ENCODE measurements around the gene TMEM59. TPM values are rescaled to one million over a fixed set of nuclear protein-coding genes. Genes with fewer than 3 reads are reported as not detected.

The TMEM59 gene
- total RNA-seq, 4 donors from 2014 or later, result 156 to 248 (median 224) TPM

DNA sequence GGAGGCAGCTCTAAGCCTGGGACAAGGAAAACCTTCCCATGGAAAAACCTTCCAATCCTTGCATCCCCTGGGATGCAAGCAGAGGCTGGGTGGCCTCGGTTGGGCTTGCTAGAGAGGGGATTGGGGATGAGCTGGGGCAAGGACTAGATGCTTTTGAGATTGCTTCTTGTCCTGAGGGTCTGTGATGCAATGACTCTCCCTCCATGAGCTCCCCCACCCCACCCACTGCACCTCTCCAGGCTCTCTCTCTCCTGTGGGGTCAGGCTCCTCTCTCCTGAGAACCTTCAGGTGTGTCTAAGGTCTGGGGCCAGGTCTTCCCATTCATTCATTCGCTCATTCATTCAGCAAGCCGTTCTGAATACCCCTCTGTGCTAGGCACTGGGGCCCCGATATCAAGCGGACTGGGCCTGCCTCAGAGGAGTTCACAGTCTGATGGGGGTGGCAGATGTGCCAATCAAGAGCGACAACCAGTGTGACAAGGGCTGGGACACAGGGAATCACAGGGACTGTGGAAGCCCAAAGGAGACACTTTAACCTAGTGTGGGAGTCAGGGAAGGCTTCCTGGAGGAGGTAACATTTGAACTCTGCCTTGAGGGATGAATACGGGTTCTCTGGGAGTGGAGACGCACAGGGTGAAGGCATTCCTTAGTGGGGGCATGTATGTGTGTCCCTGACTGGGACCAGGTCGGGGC, 41.5 kb downstream of the TMEM59 start:
- in situ Hi-C loops (cut with MboI; ENCODE audit: low sequenced_read_pairs in 4 of 4), result no loop called here

DNA sequence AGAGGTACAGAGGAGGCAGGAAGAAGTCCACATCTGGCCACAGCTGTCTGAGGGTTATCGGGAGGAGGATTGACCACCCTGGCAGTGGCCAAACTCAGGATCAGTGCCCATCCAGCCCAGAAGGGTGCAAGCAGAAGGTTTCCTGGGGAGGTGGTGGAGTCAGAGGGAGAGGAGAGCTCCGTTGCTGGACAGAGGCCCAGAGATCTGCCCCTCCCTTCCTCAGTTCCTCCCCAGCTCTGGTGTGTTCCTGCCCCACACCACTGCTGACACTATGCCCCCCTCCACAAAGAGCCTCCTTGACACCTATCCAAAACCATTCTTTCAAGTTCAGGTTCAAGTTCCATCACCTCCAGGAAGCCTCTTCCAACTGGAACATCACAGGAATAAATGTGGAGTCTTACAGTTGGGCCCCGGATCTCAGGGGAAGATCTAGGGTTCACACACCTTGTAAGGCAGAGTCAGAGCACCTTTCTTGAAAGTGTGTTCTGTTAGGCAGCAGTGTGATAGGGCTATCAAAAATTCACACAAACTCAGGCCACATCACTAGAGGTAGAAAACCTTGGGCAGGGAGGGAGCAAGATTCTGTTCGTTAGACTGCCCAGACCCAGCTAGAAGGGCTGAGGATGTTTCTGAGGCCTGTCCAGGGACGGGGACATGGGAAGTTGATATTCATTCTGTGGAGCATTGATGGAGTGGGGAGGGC, 42.4 kb downstream of the TMEM59 start:
- H3K4me1 ChIP-seq, result no peaks in the 10 kb centered on the region
- no peaks in the 10 kb centered on the region for H3K36me3 ChIP-seq
- no peak for ATAC-seq
- in situ Hi-C loops (cut with MboI; ENCODE audit: low sequenced_read_pairs in 4 of 4) (no loop called here), intact Hi-C loops (cut with DNase I; ENCODE audit: low total_unique reads) (no loop called here)
- no peak for DNase-seq
- TF ChIP-seq POLR2A (IDR thresholded peaks at IDR 0.05), result no peak
- TF ChIP-seq, protein P1, sequence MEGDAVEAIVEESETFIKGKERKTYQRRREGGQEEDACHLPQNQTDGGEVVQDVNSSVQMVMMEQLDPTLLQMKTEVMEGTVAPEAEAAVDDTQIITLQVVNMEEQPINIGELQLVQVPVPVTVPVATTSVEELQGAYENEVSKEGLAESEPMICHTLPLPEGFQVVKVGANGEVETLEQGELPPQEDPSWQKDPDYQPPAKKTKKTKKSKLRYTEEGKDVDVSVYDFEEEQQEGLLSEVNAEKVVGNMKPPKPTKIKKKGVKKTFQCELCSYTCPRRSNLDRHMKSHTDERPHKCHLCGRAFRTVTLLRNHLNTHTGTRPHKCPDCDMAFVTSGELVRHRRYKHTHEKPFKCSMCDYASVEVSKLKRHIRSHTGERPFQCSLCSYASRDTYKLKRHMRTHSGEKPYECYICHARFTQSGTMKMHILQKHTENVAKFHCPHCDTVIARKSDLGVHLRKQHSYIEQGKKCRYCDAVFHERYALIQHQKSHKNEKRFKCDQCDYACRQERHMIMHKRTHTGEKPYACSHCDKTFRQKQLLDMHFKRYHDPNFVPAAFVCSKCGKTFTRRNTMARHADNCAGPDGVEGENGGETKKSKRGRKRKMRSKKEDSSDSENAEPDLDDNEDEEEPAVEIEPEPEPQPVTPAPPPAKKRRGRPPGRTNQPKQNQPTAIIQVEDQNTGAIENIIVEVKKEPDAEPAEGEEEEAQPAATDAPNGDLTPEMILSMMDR (IDR thresholded peaks at IDR 0.05 in 4 of 5, conservative IDR thresholded peaks at IDR 0.05 in 1 of 5), result no peak
- H3K4me3 ChIP-seq, result no peak overlapping the region
- H3K9me3 ChIP-seq, result no peaks in the 10 kb centered on the region
- H3K27me3 ChIP-seq, result peaks cover 0 to 3% (median 0%) of the 10 kb centered on the region in 3 donors
- H3K27ac ChIP-seq, result no peak overlapping the region

More for the DNA sequence above, 41.5 kb downstream of the TMEM59 start:
- DNase-seq (no peak), ATAC-seq (no peak)
- TF ChIP-seq, protein P1 (IDR thresholded peaks at IDR 0.05 in 4 of 5, conservative IDR thresholded peaks at IDR 0.05 in 1 of 5), result no peak
- no peak for TF ChIP-seq POLR2A (IDR thresholded peaks at IDR 0.05)
- Histone ChIP-seq H3K36me3 (no peaks in the 10 kb centered on the region), H3K4me1 (no peaks in the 10 kb centered on the region), H3K27me3 (peaks cover 0 to 3% (median 0%) of the 10 kb centered on the region in 3 donors), H3K27ac (no peak overlapping the region), H3K4me3 (no peak overlapping the region), H3K9me3 (no peaks in the 10 kb centered on the region)
- intact Hi-C loops (cut with DNase I; ENCODE audit: low total_unique reads), result no loop called here

DNA sequence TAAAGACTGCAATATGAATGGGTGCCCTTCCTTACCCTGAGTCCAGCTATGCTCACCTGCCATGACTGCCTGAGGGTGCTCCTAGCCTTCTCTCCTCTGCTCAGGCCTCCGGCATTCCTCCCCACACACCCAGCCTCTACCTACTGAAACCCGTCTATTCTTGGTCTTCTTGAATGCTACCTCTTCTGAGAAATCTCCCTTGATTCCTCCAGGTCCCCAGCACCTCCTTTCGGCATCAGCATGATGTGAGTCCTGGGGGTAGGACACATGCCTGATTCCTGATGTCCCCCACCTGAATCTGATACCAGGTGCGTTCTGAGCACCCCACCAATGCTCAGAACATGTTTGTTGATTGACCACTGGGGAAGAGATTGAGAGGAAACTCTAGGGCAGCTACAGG, 43.6 kb downstream of the TMEM59 start:
- Histone ChIP-seq H3K4me1 (no peaks in the 10 kb centered on the region), H3K27me3 (peaks cover 0 to 3% (median 0%) of the 10 kb centered on the region in 3 donors), H3K36me3 (no peaks in the 10 kb centered on the region), H3K4me3 (no peak overlapping the region), H3K27ac (no peak overlapping the region), H3K9me3 (no peaks in the 10 kb centered on the region)
- no peak for DNase-seq
- intact Hi-C loops (cut with DNase I; ENCODE audit: low total_unique reads), result no loop called here
- in situ Hi-C loops (cut with MboI; ENCODE audit: low sequenced_read_pairs in 4 of 4), result no loop called here
- ATAC-seq, result no peak
- TF ChIP-seq, protein P1 (IDR thresholded peaks at IDR 0.05 in 4 of 5, conservative IDR thresholded peaks at IDR 0.05 in 1 of 5), result no peak
- no peak for TF ChIP-seq POLR2A (IDR thresholded peaks at IDR 0.05)

DNA sequence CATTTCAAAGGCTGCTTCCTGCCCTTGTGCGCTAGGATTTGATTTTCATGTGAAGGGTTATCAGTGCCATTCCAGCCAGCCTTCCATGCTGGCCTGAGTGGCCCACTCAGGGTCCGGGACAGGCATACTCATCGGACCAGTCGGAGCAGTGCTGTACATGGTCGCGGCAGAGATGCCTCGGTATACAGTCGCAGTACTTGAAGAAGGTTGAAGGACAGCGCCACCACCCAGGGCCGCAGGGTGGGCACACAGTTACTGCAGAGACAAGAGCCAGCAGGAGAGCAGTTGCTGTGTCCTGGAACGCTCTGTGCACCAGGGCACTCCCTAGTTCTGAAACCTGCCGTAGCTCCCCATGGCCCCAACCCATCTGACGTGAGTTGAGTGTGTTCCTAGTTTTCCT, 44.1 kb downstream of the TMEM59 start:
- Histone ChIP-seq H3K9me3 (no peaks in the 10 kb centered on the region), H3K36me3 (no peaks in the 10 kb centered on the region), H3K27me3 (peaks cover 0 to 3% (median 0%) of the 10 kb centered on the region in 3 donors), H3K4me3 (no peak overlapping the region), H3K27ac (no peak overlapping the region), H3K4me1 (no peaks in the 10 kb centered on the region)
- TF ChIP-seq, protein P1 (IDR thresholded peaks at IDR 0.05 in 4 of 5, conservative IDR thresholded peaks at IDR 0.05 in 1 of 5), result no peak
- no peak for TF ChIP-seq POLR2A (IDR thresholded peaks at IDR 0.05)
- DNase-seq (no peak), ATAC-seq (no peak)
- intact Hi-C loops (cut with DNase I; ENCODE audit: low total_unique reads), result no loop called here
- in situ Hi-C loops (cut with MboI; ENCODE audit: low sequenced_read_pairs in 4 of 4), result no loop called here

Data from gastrocnemius medialis (tissue), 4 donors.